PFSK-1 (cell line): ENCODE results near the gene ZFHX3.

Experiments used
- FOXP2 ChIP-seq: optimal IDR thresholded peaks from 2 replicates; pipeline ENCODE3; 2011; ENCODE audit warnings: borderline replicate concordance, control low read depth, inconsistent platforms; ENCODE audit not compliant: insufficient read depth; ENCODE audit errors: extremely low read length, extremely low read depth
- POLR2AphosphoS5 ChIP-seq: IDR thresholded peaks from 2 replicates; pipeline ENCODE4 v1.6.1; 2012; ENCODE audit warnings: low read depth, mild to moderate bottlenecking, control low read depth, low read length, moderate library complexity
- REST ChIP-seq, 2 experiments: IDR thresholded peaks; 2 replicates each; pipeline versions ENCODE4 v1.6.1 to v1.8.0; 2011 to 2012; ENCODE audit warnings: low read depth in 2 of 2, low read length in 2 of 2, control low read depth in 1 of 2, inconsistent platforms in 1 of 2, mild to moderate bottlenecking in 1 of 2, moderate library complexity in 1 of 2; ENCODE audit not compliant: insufficient read depth in 1 of 2
- SIN3A ChIP-seq: IDR thresholded peaks from 2 replicates; pipeline ENCODE4 v1.6.1; 2012; ENCODE audit warnings: mild to moderate bottlenecking, low read length, moderate library complexity, borderline replicate concordance; ENCODE audit not compliant: insufficient read depth
- TAF1 ChIP-seq: IDR thresholded peaks from 2 replicates; pipeline ENCODE4 v1.6.1; 2012; ENCODE audit warnings: low read length, control low read depth, borderline replicate concordance; ENCODE audit not compliant: insufficient read depth

Gene ZFHX3

DNA sequence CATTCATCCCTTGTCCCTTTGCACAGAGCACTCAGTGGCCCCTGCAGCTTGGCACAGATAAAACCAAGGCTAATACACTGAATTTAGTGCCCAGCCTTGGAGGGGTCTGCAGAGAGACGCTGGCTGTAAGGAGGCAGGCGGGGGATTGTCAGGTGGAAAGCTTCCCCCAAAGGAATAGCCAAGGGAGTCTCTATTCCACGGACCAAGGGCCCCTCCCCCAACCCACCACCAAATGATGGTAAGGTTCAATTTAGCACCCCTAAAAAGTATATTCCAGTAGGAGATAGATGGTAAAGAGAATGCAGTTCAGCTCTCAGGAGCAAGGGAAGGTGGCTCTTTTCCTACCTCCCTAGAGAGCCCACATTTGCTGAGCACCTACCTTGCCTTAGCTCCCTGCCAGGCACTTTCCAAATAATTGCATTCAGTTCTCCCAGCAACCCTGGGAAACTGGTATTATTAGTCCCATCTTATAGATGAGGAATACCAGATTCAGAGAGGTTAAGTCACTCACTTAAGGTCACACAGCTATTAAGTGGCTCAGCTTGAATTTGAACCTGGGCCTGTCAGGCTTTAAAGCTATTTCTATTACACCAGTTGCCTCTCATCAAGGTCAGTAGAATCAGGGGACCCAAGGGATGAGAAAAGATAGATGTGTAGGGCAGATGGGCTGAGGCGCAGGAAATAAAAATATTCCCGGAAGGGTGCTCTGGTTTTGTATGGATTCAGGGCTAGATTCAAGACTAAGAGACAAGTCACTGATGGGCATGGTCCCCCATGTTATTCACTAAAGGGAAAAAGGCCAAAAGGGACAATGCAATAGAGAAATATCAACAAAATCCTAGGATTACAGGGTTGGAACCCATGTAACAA lies 20.0 kb upstream of the ZFHX3 start:
- no peak for TF ChIP-seq REST (IDR thresholded peaks at IDR 0.05; ENCODE audit: insufficient read depth in 1 of 2, low read depth in 2 of 2, low read length in 2 of 2)
- TF ChIP-seq POLR2AphosphoS5, result no peak
- no peak for TF ChIP-seq SIN3A
- no peak for TF ChIP-seq TAF1
- no peak for TF ChIP-seq FOXP2

GRCh38 chr16:73066927-73067670 lies 19.2 kb upstream of the ZFHX3 start:
- TF ChIP-seq FOXP2, result no peak
- no peak for TF ChIP-seq SIN3A
- TF ChIP-seq TAF1, result 0 out of 2 replicates have a peak, but pooled peaks have one; percentile 23
- no peak for TF ChIP-seq REST (IDR thresholded peaks at IDR 0.05; ENCODE audit: insufficient read depth in 1 of 2, low read depth in 2 of 2, low read length in 2 of 2)
- TF ChIP-seq POLR2AphosphoS5, result no peak

DNA sequence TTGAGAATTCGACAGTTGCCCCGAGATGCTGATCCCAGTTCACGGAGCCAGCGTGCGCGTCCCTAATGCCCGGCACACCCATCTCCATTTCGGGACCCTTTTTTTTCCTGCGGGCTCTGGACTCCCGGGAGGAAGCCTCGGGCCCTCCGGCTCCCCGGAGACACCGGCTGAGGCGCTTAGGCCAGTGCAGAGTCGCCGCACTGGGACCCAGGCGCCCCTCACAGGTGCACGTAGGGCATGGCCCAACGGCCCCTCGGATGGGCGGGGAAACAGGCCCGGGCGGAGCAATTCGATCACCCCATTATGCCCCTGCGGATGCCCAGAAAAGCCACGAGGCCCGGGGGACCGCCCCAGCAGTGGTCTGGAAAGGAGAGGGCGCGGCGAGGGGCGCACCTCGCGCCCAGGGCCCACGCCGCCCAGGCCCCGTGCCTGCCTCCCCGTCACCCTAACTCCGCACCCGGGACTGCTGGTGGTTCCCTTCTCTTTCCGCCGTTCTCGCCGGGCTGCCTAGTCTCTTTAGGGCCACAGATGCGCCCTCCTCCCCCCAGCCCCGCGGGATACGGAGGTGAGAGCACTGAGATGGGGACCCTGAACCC lies 18.5 kb upstream of the ZFHX3 start:
- TF ChIP-seq SIN3A, result no peak
- TF ChIP-seq FOXP2, result no peak
- no peak for TF ChIP-seq TAF1
- TF ChIP-seq REST (IDR thresholded peaks at IDR 0.05; ENCODE audit: insufficient read depth in 1 of 2, low read depth in 2 of 2, low read length in 2 of 2), result no peak
- no peak for TF ChIP-seq POLR2AphosphoS5

GRCh38 chr16:73065632-73066330 lies 17.9 kb upstream of the ZFHX3 start:
- no peak for TF ChIP-seq POLR2AphosphoS5
- TF ChIP-seq FOXP2, result no peak
- no peak for TF ChIP-seq REST (IDR thresholded peaks at IDR 0.05; ENCODE audit: insufficient read depth in 1 of 2, low read depth in 2 of 2, low read length in 2 of 2)
- no peak for TF ChIP-seq TAF1
- TF ChIP-seq SIN3A, result no peak
